GM12872 (cell line): ENCODE results near the gene SNORC.

Source experiments
- CTCF ChIP-seq: IDR thresholded peaks from 3 replicates; pipeline ENCODE4 v1.5.1; 2011; ENCODE audit warnings: low read depth, mild to moderate bottlenecking, low read length, moderate library complexity; ENCODE audit not compliant: insufficient read depth

Gene SNORC

GRCh38 chr2:232893834-232894233 is 23.8 kb downstream of the SNORC start:
- no peak for TF ChIP-seq CTCF

GRCh38 chr2:232894251-232894650 is 24.2 kb downstream of the SNORC start:
- TF ChIP-seq CTCF = no peak

- no peak for TF ChIP-seq CTCF
Observed at GRCh38 chr2:232894746-232895145, 24.7 kb downstream of the SNORC start.

GRCh38 chr2:232896111-232896510 is 26.0 kb downstream of the SNORC start:
- TF ChIP-seq CTCF = no peak

GRCh38 chr2:232896720-232897597 is 26.9 kb downstream of the SNORC start:
- no peak for TF ChIP-seq CTCF

GRCh38 chr2:232897598-232898408 is 27.7 kb downstream of the SNORC start:
- TF ChIP-seq CTCF = no peak
